ENCODE measurements around the gene MKRN2. TPM values are rescaled to one million over a fixed set of nuclear protein-coding genes. Genes with fewer than 3 reads are reported as not detected.
A peak's percentile ranks its signal among the peaks of the same experiment; 100 is the strongest.
"Not testable (repeated sequence)": the region's sequence is repeated elsewhere in the genome, so short reads cannot be mapped to it uniquely, and the experiment has no call there.

Gene MKRN2
- polyA plus RNA-seq, 2 of the 4 experiments (the other 2 are of a cell fraction): 19.0 to 34.3 TPM

DNA sequence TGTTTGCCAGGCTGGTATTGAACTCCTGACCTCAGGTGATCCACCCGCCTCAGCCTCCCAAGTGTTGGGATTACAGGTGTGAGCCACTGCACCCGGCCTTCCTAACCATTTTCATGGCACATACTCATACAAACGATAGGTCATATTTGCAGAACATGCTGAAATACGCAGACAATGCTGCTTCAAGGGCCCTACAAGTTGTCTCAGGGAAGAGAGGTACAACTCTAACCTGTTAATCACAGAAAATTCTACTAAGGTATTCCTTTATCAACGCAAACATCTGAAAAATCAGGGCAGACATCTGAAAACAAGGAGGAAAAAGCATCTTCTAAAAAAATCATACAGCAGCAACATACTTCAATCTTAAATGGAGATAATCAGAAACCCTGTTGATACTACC is 67.2 kb downstream of the MKRN2 start:
- Histone ChIP-seq H3K4me3 (no peak overlapping the region), H3K4me1 (peaks cover 4% of the 10 kb centered on the region; the same call in 1 of the 3 replicates), H3K4me2 (no peak overlapping the region), H3K27ac (no peak overlapping the region), H3K9me3 (no peaks in the 10 kb centered on the region)
- ATAC-seq (no peak), DNase-seq (ENCODE audit: low read depth in 1 of 2, low spot score in 1 of 2) (no peak), FAIRE-seq (no peak)
- TF ChIP-seq MAFK (IDR thresholded peaks at IDR 0.05; ENCODE audit: partially characterized antibody) (no peak), FOSB (CRISPR knock-in tag; IDR thresholded peaks at IDR 0.05) (no peak), HEYL (CRISPR knock-in tag; IDR thresholded peaks at IDR 0.05) (no peak)
- WGBS (ENCODE audit: missing lambda C conversion rate): 95% methylated on average over 5 of the region's 5 CpGs
- ChIA-PET CTCF (no interaction called here), POLR2A (no interaction called here)

DNA sequence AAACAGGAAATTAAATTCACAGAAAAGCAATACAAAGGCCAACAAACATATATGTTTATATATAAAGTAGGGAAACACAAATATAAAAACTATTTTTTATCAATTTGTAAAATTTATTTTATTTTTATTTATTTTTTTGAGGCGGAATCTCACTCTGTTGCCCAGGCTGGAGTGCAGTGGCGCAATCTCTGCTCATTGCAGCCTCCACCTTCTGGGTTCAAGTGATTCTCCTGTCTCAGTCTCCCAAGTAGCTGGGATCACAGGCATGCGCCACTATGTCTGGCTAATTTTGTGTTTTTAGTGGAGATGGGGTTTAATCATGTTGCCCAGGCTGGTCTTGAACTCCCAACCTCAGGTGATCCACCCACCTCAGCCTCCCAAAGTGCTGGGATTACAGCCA is 68.1 kb downstream of the MKRN2 start:
- POLR2A ChIA-PET; ATAC-seq; H3K27ac ChIP-seq; H3K4me3 ChIP-seq; DNase-seq (ENCODE audit: low read depth in 1 of 2, low spot score in 1 of 2); H3K4me2 ChIP-seq; FAIRE-seq; H3K9me3 ChIP-seq: not testable (repeated sequence)
- peaks cover 11% of the 10 kb centered on the region for H3K4me1 ChIP-seq
- 99% methylated on average over 3 of the region's 3 CpGs for WGBS (ENCODE audit: missing lambda C conversion rate)
- CTCF ChIA-PET: interaction anchor here (1.6 kb wide), 1 partner anchor 217 kb away, joined by 4 read pairs; the partner anchor contains the start of gene RPL32

DNA sequence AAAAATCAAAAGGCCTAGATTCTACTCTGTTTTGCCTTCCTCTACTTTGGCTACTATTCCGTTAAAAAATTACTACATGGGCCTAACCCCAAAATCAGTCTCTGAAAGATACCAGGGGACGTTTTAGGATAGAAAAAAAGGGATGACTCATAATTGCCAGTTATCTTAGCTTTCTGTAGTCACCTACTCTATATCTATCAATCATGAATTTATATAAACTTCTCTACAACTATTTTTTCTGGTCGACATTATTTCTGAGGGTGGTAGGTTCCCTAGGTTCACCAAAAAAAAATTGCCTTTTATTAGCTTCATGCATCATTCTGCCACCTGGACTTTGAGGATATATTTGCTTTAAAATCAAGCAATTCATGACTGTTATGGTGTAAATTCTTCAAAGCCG is 70.5 kb downstream of the MKRN2 start:
- ChIA-PET POLR2A (interaction anchor here (1.7 kb wide), 1 partner anchor 37 kb away, joined by 5 read pairs; the partner anchor contains the start of gene RAF1), CTCF (interaction anchor here (0.8 kb wide), 1 partner anchor 14 kb away, joined by 3 read pairs; no protein-coding TSS in a partner anchor)
- DNase-seq (ENCODE audit: low read depth in 1 of 2, low spot score in 1 of 2) (no peak), FAIRE-seq (no peak), ATAC-seq (no peak)
- no peak overlapping the region for H3K27ac ChIP-seq
- WGBS (ENCODE audit: missing lambda C conversion rate): 67% methylated on average over 4 of the region's 4 CpGs
- H3K4me1 ChIP-seq: peaks cover 7% of the 10 kb centered on the region
- no peak overlapping the region for H3K4me3 ChIP-seq
- H3K4me2 ChIP-seq: no peak overlapping the region
- TF ChIP-seq CBX2 (IDR thresholded peaks at IDR 0.05; ENCODE audit: borderline replicate concordance, low read depth): no peak
- no peak for TF ChIP-seq FOSL2 (IDR thresholded peaks at IDR 0.05)
- peak; percentile 51; the same call in 1 of the 2 replicates for TF ChIP-seq FOSL2 (CRISPR knock-in tag; IDR thresholded peaks at IDR 0.05)
- no peaks in the 10 kb centered on the region for H3K9me3 ChIP-seq

DNA sequence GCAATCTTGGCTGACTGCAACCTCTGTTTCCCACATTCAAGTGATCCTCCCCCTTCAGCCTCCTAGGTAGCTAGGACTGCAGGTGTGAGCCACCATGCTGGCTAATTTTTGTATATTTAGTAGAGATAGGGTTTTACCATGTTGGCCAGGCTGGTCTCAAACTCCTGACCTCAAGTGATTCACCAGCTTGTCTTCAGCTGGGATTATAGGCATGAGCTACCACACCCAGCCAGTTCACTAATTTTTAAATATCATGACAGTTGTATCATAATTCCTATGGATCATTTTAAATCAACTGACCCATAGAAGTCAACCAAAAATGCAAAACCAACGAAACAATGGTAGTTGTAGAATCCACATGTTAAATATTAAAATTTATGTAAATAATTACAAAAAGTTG is 71.9 kb downstream of the MKRN2 start:
- DNase-seq (ENCODE audit: low read depth in 1 of 2, low spot score in 1 of 2) (no peak), ATAC-seq (no peak), FAIRE-seq (no peak)
- Histone ChIP-seq H3K27ac (no peak overlapping the region), H3K4me2 (no peak overlapping the region), H3K9me3 (no peaks in the 10 kb centered on the region), H3K4me1 (peaks cover 7% of the 10 kb centered on the region), H3K4me3 (no peak overlapping the region)
- POLR2A ChIA-PET: interaction anchor here (1.7 kb wide), 1 partner anchor 35 kb away, joined by 5 read pairs; the partner anchor contains the start of gene RAF1
- 84% methylated on average over 1 of the region's 1 CpG for WGBS (ENCODE audit: missing lambda C conversion rate)
- CTCF ChIA-PET: no interaction called here
- no peak for TF ChIP-seq KDM1A (IDR thresholded peaks at IDR 0.05; ENCODE audit: low read depth)
- TF ChIP-seq EHMT2 (IDR thresholded peaks at IDR 0.05; ENCODE audit: low read depth): no peak
- TF ChIP-seq NFE2L2 (conservative IDR thresholded peaks at IDR 0.05; ENCODE audit: low read length): no peak
- no peak for TF ChIP-seq JUNB (IDR thresholded peaks at IDR 0.05)
- TF ChIP-seq, protein P1, sequence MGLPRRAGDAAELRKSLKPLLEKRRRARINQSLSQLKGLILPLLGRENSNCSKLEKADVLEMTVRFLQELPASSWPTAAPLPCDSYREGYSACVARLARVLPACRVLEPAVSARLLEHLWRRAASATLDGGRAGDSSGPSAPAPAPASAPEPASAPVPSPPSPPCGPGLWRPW (IDR thresholded peaks at IDR 0.05): no peak
- TF ChIP-seq CEBPB (IDR thresholded peaks at IDR 0.05): no peak
- no peak for TF ChIP-seq FOXS1 (CRISPR knock-in tag; IDR thresholded peaks at IDR 0.05)
- no peak for TF ChIP-seq RARB (CRISPR knock-in tag; IDR thresholded peaks at IDR 0.05)
- TF ChIP-seq, protein P2, sequence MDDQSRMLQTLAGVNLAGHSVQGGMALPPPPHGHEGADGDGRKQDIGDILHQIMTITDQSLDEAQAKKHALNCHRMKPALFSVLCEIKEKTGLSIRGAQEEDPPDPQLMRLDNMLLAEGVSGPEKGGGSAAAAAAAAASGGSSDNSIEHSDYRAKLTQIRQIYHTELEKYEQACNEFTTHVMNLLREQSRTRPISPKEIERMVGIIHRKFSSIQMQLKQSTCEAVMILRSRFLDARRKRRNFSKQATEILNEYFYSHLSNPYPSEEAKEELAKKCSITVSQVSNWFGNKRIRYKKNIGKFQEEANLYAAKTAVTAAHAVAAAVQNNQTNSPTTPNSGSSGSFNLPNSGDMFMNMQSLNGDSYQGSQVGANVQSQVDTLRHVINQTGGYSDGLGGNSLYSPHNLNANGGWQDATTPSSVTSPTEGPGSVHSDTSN (IDR thresholded peaks at IDR 0.05): no peak
- no peak for TF ChIP-seq HOXA7 (CRISPR knock-in tag; IDR thresholded peaks at IDR 0.05)
- TF ChIP-seq HOXB13 (CRISPR knock-in tag; IDR thresholded peaks at IDR 0.05; ENCODE audit: low read depth): no peak
- no peak for TF ChIP-seq POLR2A (IDR thresholded peaks at IDR 0.05; ENCODE audit: low read length)
- TF ChIP-seq, protein P3, sequence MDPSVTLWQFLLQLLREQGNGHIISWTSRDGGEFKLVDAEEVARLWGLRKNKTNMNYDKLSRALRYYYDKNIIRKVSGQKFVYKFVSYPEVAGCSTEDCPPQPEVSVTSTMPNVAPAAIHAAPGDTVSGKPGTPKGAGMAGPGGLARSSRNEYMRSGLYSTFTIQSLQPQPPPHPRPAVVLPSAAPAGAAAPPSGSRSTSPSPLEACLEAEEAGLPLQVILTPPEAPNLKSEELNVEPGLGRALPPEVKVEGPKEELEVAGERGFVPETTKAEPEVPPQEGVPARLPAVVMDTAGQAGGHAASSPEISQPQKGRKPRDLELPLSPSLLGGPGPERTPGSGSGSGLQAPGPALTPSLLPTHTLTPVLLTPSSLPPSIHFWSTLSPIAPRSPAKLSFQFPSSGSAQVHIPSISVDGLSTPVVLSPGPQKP (IDR thresholded peaks at IDR 0.05; ENCODE audit: low read depth, low read length): no peak
- no peak for TF ChIP-seq RNF2 (IDR thresholded peaks at IDR 0.05; ENCODE audit: borderline replicate concordance, low read depth)
- no peak for TF ChIP-seq MAZ (IDR thresholded peaks at IDR 0.05; ENCODE audit: borderline replicate concordance, low read depth, low read length)
- TF ChIP-seq ZNF302 (CRISPR knock-in tag; IDR thresholded peaks at IDR 0.05): no peak
- TF ChIP-seq, protein P4, sequence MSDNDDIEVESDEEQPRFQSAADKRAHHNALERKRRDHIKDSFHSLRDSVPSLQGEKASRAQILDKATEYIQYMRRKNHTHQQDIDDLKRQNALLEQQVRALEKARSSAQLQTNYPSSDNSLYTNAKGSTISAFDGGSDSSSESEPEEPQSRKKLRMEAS (IDR thresholded peaks at IDR 0.05): no peak
- TF ChIP-seq, protein P5, sequence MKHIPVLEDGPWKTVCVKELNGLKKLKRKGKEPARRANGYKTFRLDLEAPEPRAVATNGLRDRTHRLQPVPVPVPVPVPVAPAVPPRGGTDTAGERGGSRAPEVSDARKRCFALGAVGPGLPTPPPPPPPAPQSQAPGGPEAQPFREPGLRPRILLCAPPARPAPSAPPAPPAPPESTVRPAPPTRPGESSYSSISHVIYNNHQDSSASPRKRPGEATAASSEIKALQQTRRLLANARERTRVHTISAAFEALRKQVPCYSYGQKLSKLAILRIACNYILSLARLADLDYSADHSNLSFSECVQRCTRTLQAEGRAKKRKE (CRISPR knock-in tag; IDR thresholded peaks at IDR 0.05; ENCODE audit: low read depth): no peak
- no peak for TF ChIP-seq CBX8 (IDR thresholded peaks at IDR 0.05)

Measured in A549 (cell line).